ENCODE data around the gene DYDC1.
"Not testable (repeated sequence)": the region's sequence is repeated elsewhere in the genome, so short reads cannot be mapped to it uniquely, and the experiment has no call there.

Gene DYDC1

DNA sequence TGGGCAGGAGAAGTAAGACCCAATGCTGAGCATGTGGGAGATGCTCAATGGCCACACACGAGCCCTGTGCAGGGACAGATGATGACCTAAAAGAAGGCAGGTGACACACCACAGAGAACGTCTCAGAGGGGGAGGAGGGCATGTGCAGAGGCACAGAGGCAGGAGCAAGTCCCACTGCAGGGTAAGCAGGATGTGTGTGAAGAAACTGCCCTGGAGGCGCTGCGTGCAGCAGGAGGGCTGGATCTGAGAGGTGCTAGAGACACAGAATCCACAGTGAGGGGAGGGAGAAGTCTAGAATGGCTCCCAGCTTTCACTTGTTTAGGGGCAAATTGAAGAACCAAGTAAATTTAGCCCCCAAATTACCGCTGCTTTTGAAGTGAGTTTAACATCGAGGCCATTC lies 14.9 kb upstream of the DYDC1 start:
- no peak for TF ChIP-seq CTCF (IDR thresholded peaks at IDR 0.05; ENCODE audit: low read depth, low read length)
- DNase-seq (ENCODE audit: extremely low read depth, low read depth): no peak

GRCh38 chr10:80365510-80365909 lies 9.0 kb upstream of the DYDC1 start:
- DNase-seq (ENCODE audit: extremely low read depth, low read depth): no peak
- no peak for TF ChIP-seq CTCF (IDR thresholded peaks at IDR 0.05; ENCODE audit: low read depth, low read length)

DNA sequence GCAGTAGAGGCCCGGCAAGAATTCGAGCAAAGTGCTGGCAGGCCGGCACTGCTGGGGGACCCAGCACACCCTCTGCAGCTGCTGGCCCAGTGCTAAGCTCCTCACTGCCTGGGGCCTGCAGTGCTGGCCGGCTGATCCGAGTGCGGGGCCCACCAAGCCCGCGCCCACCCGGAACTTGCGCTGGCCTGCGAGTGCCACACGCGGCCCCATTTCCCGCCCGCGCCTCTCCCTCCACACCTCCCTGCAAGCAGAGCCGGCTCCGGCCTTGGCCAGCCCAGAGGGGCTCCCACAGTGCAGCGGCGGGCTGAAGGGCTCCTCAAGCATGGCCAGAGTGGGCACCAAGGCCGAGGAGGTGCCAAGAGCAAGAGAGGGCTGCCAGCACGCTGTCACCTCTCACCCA lies 3.1 kb upstream of the DYDC1 start:
- TF ChIP-seq CTCF (IDR thresholded peaks at IDR 0.05; ENCODE audit: low read depth, low read length): no peak
- DNase-seq (ENCODE audit: extremely low read depth, low read depth): no peak

- not testable (repeated sequence) for DNase-seq (ENCODE audit: extremely low read depth, low read depth)
These were observed 2.4 kb upstream of the DYDC1 start for GRCh38 chr10:80358925-80359324.

GRCh38 chr10:80357851-80358125 lies 1.2 kb upstream of the DYDC1 start:
- no peak for DNase-seq (ENCODE audit: extremely low read depth, low read depth)
- TF ChIP-seq CTCF (IDR thresholded peaks at IDR 0.05; ENCODE audit: low read depth, low read length): no peak

GRCh38 chr10:80356989-80357850 lies 665 bp upstream of the DYDC1 start:
- DNase-seq (ENCODE audit: extremely low read depth, low read depth): no peak
- TF ChIP-seq CTCF (IDR thresholded peaks at IDR 0.05; ENCODE audit: low read depth, low read length): no peak

DNA sequence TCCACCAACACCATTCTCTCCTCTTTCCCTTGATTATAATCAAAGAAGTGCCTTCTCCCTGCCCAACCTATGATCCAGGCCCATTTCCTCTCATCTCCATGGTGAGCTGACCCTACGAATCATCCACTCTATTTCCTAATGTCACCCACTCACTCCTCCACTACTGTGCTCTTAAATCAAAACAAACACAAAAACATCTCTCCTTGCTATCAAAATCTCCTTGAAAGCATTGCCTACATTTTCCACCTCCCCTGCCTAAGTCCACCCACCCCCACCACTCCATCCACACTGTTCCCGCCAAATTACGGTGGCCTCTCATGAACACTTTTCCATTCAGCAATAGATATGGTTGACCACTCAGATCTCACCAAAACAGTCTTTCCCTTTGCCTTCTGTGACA lies 5.3 kb downstream of the DYDC1 start:
- no peak for DNase-seq (ENCODE audit: extremely low read depth, low read depth)
- TF ChIP-seq CTCF (IDR thresholded peaks at IDR 0.05; ENCODE audit: low read depth, low read length): no peak

- TF ChIP-seq CTCF (IDR thresholded peaks at IDR 0.05; ENCODE audit: low read depth, low read length): no peak
- no peak for DNase-seq (ENCODE audit: extremely low read depth, low read depth)
These were observed 6.3 kb downstream of the DYDC1 start for GRCh38 chr10:80350251-80350650.

All from AG09319 (cell line).